Prostate gland (tissue), 2 donors: ENCODE measurements around the gene RAD21L1. TPM values are rescaled to one million over a fixed set of nuclear protein-coding genes. Genes with fewer than 3 reads are reported as not detected.

Experiments
- DNase-seq: peaks from one replicate; pipeline ENCODE4 v3.0.0-alpha.2; 2019; ENCODE audit warnings: low spot score
- H3K27ac ChIP-seq, 2 donors: fragments of 200-600 bp; sonication (generic); 2 replicates each; pipeline ENCODE4 v1.5.1; 2017 to 2019
- H3K27me3 ChIP-seq: fragments of 200-600 bp; sonication (generic); replicated peaks from 2 replicates; pipeline ENCODE4 v1.5.1; 2019; ENCODE audit not compliant: insufficient read depth
- H3K36me3 ChIP-seq, 2 donors: fragments of 200-600 bp; sonication (generic); 1 replicate in 1 of 2; 2 replicates in 1 of 2; pipeline versions ENCODE4 v1.5.1 to v1.8.1; 2017 to 2019
- H3K4me1 ChIP-seq: fragments of 200-600 bp; sonication (generic); replicated peaks from 2 replicates; pipeline ENCODE4 v1.5.1; 2019
- H3K4me3 ChIP-seq, 2 donors: fragments of 200-600 bp; sonication (generic); 2 replicates each; pipeline ENCODE4 v1.5.1; 2017 to 2019
- H3K9me3 ChIP-seq: fragments of 200-600 bp; sonication (generic); 2 replicates; pipeline ENCODE4 v1.5.1; 2017
- POLR2A ChIP-seq: fragments of 450-650 bp; IDR thresholded peaks from one replicate; pipeline ENCODE4 v1.6.1; 2016; ENCODE audit warnings: antibody characterized with exemption, mild to moderate bottlenecking
- POLR2AphosphoS5 ChIP-seq: sonication (generic); formaldehyde crosslinking; IDR thresholded peaks from one replicate; pipeline ENCODE4 v1.6.1; 2017; ENCODE audit warnings: antibody characterized with exemption
- WGBS: methylation state at CpG from one replicate; pipeline ENCODE4 v1.1.5; 2018; 5-methylcytosine and 5-hydroxymethylcytosine counted together
- intact Hi-C: fragments of 100-400 bp; cut with DNase I; formaldehyde crosslinking; loops from one replicate; pipeline ENCODE4 v1.14.2; 2022
- total RNA-seq, 2 donors: library from RNA; depleted of rRNA; stranded (reverse); fragments of >200 nt; gene quantifications; one replicate each; pipeline ENCODE4 v1.1.0, GENCODE V29; 2016
- TF ChIP-seq, protein P1 (sequence below), 4 experiments: fragments of 200-600 bp in 2 of 4; fragments of 450-650 bp in 2 of 4; sonication (generic) in 2 of 4; IDR thresholded peaks; 1 replicate in 3 of 4; 2 replicates in 1 of 4; pipeline ENCODE4 v1.5.1; 2016 to 2019; ENCODE audit warnings: antibody characterized with exemption in 4 of 4, mild to moderate bottlenecking in 2 of 4, moderate library complexity in 2 of 4

The RAD21L1 gene
- 1 to 10 TPM in 1 of 2 donors, not detected in 1; 3.0 TPM for total RNA-seq

DNA sequence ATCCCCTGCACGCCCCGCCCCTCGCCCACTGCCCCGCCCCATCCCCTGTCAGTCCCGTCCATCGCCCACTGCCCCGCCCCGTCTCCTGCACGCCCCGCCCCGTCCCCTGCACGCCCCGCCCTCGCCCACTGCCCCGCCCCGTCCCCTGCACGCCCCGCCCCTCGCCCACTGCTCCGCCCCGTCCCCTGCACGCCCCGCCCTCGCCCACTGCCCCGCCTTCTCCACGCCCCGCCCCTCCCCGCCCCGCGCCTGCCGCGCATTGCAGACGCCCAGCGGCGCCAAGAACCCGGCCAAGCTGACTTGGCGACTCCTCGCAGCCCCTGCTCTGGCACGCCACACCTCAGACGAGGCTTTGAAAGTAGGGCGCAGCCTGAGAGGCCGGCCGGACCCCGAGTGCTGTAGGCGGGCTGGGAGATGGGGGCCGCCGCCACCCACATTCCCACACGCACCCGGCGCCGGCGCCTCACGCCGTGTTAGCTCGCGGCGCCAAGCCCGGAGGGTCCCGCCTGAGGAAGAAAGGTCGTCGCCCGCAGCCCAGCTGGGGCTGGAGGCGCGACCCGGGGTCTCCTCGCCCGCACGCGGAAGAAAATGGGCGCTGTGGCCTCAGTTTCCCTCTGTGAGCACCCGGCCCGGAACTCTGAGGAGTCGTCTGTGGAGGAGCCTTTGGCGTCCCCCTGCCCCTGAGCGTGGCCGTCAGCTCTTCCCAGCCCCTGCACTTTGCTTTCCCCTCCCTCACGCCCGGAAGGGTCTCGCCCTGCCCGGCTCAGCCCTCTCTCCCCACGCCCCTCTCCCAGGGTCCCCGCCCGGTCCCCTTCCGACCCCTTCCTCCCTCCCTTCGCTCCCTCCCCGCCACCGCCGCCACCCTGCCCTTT lies at the start of gene RAD21L1:
Gene RAD21L1 (plus strand): TSS at position 262 of the 872 bp plus-strand sequence. CDS start 2,410 bp downstream, outside the sequence.
- Histone ChIP-seq H3K36me3 (no peaks in the 10 kb centered on the region), H3K9me3 (no peaks in the 10 kb centered on the region), H3K4me1 (peaks cover 7% of the 10 kb centered on the region), H3K27ac (no peak within 1 kb of the TSS), H3K4me3 (peak within 1 kb of the TSS; percentile 44 to 48), H3K27me3 (peaks cover 1% of the 10 kb centered on the region)
- DNase-seq = peak; percentile 70
- intact Hi-C loops = no loop called here
- 3% methylated on average over 36 of the region's 88 CpGs for WGBS
- TF ChIP-seq, protein P1, sequence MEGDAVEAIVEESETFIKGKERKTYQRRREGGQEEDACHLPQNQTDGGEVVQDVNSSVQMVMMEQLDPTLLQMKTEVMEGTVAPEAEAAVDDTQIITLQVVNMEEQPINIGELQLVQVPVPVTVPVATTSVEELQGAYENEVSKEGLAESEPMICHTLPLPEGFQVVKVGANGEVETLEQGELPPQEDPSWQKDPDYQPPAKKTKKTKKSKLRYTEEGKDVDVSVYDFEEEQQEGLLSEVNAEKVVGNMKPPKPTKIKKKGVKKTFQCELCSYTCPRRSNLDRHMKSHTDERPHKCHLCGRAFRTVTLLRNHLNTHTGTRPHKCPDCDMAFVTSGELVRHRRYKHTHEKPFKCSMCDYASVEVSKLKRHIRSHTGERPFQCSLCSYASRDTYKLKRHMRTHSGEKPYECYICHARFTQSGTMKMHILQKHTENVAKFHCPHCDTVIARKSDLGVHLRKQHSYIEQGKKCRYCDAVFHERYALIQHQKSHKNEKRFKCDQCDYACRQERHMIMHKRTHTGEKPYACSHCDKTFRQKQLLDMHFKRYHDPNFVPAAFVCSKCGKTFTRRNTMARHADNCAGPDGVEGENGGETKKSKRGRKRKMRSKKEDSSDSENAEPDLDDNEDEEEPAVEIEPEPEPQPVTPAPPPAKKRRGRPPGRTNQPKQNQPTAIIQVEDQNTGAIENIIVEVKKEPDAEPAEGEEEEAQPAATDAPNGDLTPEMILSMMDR (IDR thresholded peaks at IDR 0.05) = no peak
- TF ChIP-seq POLR2A (no peak), POLR2AphosphoS5 (no peak)

DNA sequence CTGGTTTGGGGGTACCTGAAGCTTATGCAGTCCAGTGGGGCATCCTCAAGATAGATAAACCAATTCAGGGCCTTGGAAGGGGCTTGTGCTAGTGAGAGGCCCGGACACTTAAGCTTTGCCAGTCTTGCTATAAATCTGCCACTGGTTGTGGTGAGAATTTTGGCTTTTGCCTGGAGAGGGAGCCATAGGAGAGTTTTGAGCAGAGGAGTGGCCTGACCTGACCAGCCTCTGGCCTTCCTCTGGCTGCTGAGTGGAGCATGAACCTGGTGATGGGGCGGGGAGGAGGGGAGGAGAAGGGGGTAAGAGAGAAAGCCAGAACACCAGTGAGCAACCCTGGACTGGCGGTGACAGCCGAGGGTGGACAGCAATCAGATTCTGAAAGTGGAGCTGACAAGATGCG lies 48.2 kb upstream of the RAD21L1 start:
- H3K4me3 ChIP-seq = no peak overlapping the region
- H3K4me1 ChIP-seq = no peaks in the 10 kb centered on the region
- DNase-seq = no peak
- H3K9me3 ChIP-seq = no peaks in the 10 kb centered on the region
- H3K36me3 ChIP-seq = no peaks in the 10 kb centered on the region
- intact Hi-C loops = no loop called here
- 78% methylated on average over 5 of the region's 5 CpGs for whole genome bisulfite sequencing
- H3K27ac ChIP-seq = no peak overlapping the region
- TF ChIP-seq POLR2AphosphoS5 (no peak), POLR2A (no peak)
- TF ChIP-seq, protein P1 (IDR thresholded peaks at IDR 0.05) = no peak
- no peaks in the 10 kb centered on the region for H3K27me3 ChIP-seq

DNA sequence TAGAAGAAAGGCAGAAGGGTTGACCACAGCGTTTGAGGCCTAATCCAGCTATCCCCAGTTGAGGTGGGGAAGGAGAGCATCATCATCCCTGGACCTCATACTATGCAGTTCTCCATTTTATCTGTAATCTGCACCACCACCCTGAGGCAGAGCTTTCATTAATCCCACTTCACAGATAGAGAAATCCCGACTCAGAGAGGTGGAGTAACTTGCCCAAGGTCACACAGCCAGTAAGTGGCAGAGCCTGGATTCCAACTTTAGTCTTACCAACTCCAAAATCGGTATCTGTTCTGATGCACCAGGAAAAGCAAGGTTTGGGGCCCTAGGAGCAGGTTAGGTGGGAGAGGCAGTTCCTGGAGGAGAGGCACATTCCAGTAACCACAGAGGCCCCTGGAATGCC lies 47.7 kb upstream of the RAD21L1 start:
- no peak for DNase-seq
- no peaks in the 10 kb centered on the region for H3K9me3 ChIP-seq
- no peak overlapping the region for H3K4me3 ChIP-seq
- WGBS = 91% methylated on average over 3 of the region's 3 CpGs
- TF ChIP-seq, protein P1 (IDR thresholded peaks at IDR 0.05) = no peak
- TF ChIP-seq POLR2A (no peak), POLR2AphosphoS5 (no peak)
- H3K27me3 ChIP-seq = no peaks in the 10 kb centered on the region
- intact Hi-C loops = no loop called here
- no peaks in the 10 kb centered on the region for H3K36me3 ChIP-seq
- H3K27ac ChIP-seq = no peak overlapping the region
- no peaks in the 10 kb centered on the region for H3K4me1 ChIP-seq

DNA sequence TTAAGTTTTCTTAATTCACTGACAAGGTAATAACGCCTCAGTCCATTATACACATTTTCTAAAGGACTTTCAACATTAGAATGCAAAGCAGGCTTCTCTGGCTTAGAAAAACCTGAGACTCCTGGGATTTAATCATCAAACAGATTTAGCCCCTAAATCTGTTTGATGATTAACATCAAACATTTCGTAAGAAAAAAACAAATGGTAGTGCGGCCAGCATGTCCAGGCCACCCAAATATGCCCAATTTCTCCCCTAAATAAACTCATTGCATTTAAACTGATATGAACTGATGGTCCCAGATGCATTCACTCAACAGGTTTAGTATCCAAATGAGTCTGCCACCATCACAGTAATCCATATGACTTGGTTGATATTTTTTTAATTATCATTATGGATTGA lies 47.2 kb upstream of the RAD21L1 start:
- H3K9me3 ChIP-seq = no peaks in the 10 kb centered on the region
- WGBS = 90% methylated on average over 3 of the region's 3 CpGs
- no peaks in the 10 kb centered on the region for H3K27me3 ChIP-seq
- no peak overlapping the region for H3K27ac ChIP-seq
- H3K4me1 ChIP-seq = no peaks in the 10 kb centered on the region
- H3K36me3 ChIP-seq = no peaks in the 10 kb centered on the region
- H3K4me3 ChIP-seq = no peak overlapping the region
- TF ChIP-seq, protein P1 (IDR thresholded peaks at IDR 0.05) = no peak
- TF ChIP-seq POLR2A (no peak), POLR2AphosphoS5 (no peak)
- DNase-seq = no peak
- intact Hi-C loops = no loop called here

DNA sequence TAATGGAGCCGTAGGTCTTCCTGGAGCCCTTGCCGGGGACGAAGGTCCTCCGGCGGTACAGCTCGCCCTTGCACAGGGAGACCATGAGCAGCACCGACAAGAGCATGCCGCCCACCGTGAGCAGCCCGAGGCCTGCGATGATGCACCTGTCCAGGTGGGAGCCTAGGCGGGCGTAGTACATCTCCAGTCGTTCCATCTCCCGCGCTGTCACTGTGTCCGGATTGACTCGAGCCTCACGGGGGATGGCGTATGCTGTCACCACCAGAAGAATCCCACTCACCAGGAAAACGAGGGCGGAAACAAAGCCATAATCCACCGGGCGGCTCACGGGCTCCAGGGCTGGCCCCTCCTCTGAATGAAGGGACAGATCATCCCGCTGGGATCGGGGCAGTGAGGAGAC lies 44.9 kb upstream of the RAD21L1 start:
- no peak for DNase-seq
- intact Hi-C loops = no loop called here
- 91% methylated on average over 19 of the region's 27 CpGs for WGBS
- H3K27ac ChIP-seq = no peak overlapping the region
- no peak for TF ChIP-seq POLR2A
- TF ChIP-seq POLR2AphosphoS5 = no peak
- TF ChIP-seq, protein P1 (IDR thresholded peaks at IDR 0.05) = no peak
- H3K4me3 ChIP-seq = no peak overlapping the region
- no peaks in the 10 kb centered on the region for H3K36me3 ChIP-seq
- no peaks in the 10 kb centered on the region for H3K27me3 ChIP-seq
- no peaks in the 10 kb centered on the region for H3K9me3 ChIP-seq
- no peaks in the 10 kb centered on the region for H3K4me1 ChIP-seq
